ENCODE measurements around the gene FABP6.
"Not testable (repeated sequence)": the region's sequence is repeated elsewhere in the genome, so short reads cannot be mapped to it uniquely, and the experiment has no call there.

Gene FABP6

GRCh38 chr5:160227012-160227411 is 2.3 kb upstream of the FABP6 start:
- DNase-seq, result no peak

- DNase-seq, result peak; percentile 10
Observed at GRCh38 chr5:160230686-160231527, 1.6 kb downstream of the FABP6 start.

GRCh38 chr5:160231783-160232342 is 2.6 kb downstream of the FABP6 start:
- no peak for DNase-seq

- no peak for DNase-seq
Observed at GRCh38 chr5:160233215-160233614, 3.9 kb downstream of the FABP6 start.

GRCh38 chr5:160235731-160236130 is 6.4 kb downstream of the FABP6 start:
- DNase-seq, result no peak

GRCh38 chr5:160237571-160238093 is 8.3 kb downstream of the FABP6 start:
- DNase-seq, result no peak

- no peak for DNase-seq
Observed at GRCh38 chr5:160240350-160240749, 11.0 kb downstream of the FABP6 start.

- no peak for DNase-seq
Observed at GRCh38 chr5:160242145-160242544, 12.8 kb downstream of the FABP6 start.

GRCh38 chr5:160245506-160246086 is 16.3 kb downstream of the FABP6 start:
- DNase-seq, result no peak

- DNase-seq, result not testable (repeated sequence)
Observed at GRCh38 chr5:160249570-160249969, 20.3 kb downstream of the FABP6 start.

GRCh38 chr5:160250226-160250625 is 20.9 kb downstream of the FABP6 start:
- no peak for DNase-seq

- no peak for DNase-seq
Observed at GRCh38 chr5:160250826-160251225, 21.5 kb downstream of the FABP6 start.

GRCh38 chr5:160251406-160252155 is 22.3 kb downstream of the FABP6 start:
- DNase-seq, result no peak

GRCh38 chr5:160252916-160253315 is 23.6 kb downstream of the FABP6 start:
- DNase-seq, result no peak

GRCh38 chr5:160253441-160253840 is 24.1 kb downstream of the FABP6 start:
- DNase-seq, result no peak

- DNase-seq, result no peak
Observed at GRCh38 chr5:160254706-160255105, 25.4 kb downstream of the FABP6 start.

GRCh38 chr5:160259341-160259740 is 30.0 kb downstream of the FABP6 start:
- DNase-seq, result no peak

- DNase-seq, result no peak
Observed at GRCh38 chr5:160260006-160260775, 30.9 kb downstream of the FABP6 start.

GRCh38 chr5:160260881-160261815 is 31.8 kb downstream of the FABP6 start:
- no peak for DNase-seq

- DNase-seq, result no peak
Observed at GRCh38 chr5:160262151-160263074, 33.1 kb downstream of the FABP6 start.

All from stimulated activated CD4-positive, alpha-beta T cell treated with anti-CD3 and anti-CD28 coated beads, Interleukin-1b, Interleukin-23, amount 100 ng/mL, for 48 hours (primary cell).